ENCODE results near the gene ENHO.

Gene ENHO

DNA sequence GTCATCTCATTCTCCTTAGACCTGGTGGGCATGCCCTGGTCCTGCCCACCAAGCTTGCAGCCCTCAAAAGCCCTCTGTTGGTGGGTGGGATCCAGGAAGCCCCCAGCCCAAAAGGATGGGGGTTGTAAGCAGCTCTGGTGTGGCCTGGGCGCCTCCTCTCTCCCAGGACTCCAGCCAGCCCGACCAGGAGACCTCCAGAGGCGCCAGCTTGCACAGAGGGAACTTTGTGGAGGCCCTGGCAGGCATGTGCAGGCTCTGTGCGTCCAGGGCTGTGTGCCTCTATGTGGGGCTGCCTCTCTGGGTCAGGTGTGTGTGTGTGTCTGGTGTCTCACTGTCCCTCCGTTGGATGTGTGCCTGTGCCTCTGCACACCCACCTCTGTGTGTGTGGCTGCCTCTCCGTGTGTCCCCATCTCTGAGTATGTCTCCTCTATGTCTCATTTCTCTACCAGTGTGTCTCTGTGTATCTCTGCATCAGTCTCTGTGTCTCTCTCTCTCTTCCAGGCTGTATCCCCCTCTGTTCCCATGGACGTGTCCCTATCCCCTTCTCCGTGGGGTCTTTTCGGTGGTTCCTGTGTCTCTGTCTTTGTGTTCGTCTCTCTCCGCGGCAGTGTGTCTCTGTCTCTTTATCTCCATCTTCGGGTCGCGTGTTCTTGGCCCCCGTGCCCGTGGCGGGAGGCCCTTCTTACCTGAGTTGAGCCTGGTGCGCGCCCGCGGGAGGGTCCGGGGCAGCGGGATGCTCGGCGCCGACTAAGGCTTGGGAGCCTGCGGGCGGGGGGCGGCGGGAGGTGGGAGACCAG, 501 bp downstream of the ENHO start:
- DNase-seq, result peak; percentile 12

DNA sequence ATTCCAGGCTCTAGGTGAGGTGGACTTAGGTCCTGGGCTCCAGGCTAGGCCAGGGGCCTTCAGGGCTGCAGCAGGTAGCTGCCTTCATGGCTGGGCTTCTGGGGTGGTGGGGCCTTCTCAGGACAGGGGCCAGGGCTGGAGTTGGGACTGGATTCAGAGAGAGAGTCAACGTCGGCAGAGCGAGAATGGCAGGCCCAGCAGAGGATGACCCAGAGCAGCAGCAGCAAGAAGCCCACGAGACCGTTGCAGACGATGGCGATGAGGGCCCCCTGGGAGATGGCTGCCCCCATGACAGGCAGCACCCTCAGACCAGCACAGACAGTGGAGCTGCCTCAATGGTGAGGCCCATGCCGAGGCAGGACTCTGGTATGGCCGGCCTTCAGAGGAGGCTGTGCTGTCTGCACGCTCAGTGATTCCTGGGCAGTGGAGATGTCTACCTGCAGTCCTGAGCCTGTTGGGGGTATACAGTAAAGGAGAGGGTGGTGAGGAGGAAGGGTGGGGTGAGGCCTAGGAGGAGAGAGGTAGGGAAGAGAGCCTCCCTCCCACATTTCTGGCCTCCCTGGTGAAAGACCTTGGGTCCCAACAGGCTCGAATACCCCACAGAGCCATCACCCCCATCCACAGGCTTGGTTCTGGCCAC, 1.3 kb downstream of the ENHO start:
- no peak for DNase-seq

DNA sequence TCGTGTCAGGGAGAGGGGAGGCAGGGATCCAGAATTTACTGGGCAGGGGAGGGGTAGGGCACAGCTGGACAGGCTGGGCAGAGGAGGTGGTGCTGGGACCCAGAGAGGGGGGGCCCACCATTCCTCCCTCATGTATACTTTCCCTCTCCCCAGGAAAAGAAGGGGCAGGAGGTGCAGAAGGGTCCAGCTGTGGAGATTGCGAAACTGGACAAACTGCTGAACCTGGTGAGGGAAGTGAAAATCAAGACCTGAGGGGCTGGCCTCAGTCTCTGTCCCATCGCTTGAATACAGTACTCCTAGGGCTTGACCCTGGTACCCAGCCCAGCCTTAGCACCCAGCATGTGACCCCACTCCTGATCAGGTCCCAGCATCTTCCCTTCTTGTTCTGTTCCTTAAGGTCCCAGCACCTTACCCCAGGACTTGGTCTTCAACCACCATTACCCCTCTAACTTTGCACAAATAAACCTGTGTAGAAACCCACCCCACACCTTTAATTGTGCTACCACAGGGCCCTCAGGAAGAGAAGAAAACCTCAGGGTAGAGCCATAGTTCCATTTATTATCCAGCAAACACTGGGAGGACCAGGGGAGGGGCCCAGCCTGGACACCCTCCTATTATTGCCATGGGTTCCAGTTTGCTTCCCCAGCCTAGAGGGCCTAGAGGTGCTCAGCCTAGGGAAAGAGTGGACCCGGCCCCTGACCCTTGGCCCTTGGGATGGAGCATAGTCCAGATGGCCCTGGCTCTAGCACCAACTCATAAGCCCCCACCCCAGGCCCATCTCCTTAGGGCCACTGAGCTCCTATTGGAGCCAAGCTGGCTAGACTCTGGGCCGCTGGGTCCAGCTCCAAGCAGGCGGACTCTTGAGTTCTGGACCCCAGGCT, 2.0 kb downstream of the ENHO start:
- DNase-seq, result no peak

DNA sequence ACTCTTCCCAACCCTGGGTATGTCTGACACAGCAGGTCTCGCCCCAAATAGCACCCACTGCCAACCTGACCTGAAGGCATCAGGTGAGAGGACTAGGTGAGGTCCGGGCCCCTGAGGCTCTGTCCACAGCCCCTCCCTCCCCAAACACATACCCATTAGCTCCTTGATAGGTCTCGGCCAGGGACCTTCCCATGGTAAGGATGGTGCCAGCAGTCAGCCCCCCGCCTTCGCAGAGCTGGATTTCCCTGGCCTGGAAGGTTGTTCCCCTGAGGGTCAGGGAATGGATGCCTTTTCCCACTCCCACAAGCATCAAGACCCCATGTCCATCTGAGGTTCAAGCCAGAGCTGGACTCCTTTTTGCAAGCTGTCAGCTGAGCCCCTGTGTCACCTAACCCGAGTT, 2.7 kb downstream of the ENHO start:
- DNase-seq, result no peak

DNA sequence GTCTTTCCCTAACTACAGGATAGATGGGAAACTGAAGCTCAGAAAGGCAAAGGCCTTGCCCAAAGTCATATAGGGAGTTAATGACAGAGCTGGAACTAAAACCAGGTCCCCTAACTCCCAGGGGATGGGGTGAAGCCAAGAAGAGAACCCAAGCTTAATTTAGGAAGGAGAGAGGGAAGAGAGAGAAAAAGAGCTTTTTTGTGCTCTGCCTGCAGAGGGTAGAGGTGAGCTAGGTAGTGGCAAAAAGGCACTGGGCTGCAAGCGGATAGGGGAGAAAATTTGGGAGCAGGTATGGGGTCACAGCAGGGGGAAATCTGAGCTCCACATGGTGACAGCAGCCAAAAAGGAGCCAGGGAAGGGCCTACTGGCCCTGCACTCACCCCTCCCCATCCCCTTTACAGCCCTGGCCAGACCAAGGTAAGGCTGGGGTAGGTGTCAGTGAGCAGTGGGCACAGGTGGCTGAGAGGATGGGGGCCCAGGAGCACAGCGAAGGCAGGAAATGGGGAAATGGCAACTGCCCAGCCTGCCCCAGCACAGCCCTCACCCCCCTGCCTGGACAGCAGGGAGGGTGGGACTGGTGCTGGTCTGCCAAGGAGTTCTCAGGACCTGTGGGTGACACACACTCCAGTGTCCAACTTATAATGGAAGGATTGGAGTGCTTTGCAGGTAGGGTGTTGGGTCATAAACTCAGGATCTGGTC, 3.3 kb downstream of the ENHO start:
- DNase-seq, result no peak

DNA sequence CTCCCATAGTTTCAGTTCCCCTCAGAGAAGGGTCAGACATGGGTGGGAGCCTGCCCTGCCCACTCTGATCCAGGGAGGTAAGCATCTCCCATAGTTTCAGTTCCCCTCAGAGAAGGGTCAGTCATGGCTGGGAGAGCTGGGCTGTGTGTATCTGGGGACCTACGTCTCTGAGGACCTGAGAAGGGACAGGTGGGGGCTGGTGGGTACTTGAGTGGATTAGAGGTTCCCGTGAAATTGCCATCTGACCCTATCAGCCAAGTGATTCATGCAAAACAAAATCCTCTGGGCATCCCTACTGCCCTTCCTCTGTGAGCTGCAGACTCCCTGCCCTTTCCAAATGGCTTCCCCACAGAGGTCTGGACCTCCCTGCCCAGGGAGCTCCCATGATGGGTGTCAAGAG, 3.9 kb downstream of the ENHO start:
- no peak for DNase-seq

DNA sequence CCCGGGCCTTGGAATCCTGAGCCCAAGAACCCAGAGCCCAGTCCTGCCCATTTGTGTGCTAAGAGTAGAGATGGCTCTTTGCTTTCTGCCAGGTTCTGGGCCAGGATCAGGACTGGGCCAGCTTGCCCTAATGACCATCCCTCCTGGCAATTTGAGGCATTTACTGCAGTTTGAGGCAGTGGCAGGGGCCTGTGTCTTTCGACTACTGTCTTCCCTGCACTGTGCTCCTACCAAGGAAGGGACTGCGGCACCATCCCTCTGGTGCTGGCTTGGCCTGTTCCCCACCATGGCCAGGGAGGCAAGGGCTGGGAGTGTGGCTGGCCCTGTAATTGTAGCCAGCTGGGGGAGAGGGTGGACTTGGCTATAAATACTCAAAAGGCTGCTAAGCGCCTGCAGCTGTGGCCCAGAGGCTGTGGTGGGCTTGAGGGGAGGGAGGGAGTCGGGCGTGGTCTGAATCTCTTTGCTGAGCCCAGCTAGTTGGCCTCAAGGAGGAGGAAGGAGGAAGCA, 4.6 kb downstream of the ENHO start:
- DNase-seq, result no peak

DNA sequence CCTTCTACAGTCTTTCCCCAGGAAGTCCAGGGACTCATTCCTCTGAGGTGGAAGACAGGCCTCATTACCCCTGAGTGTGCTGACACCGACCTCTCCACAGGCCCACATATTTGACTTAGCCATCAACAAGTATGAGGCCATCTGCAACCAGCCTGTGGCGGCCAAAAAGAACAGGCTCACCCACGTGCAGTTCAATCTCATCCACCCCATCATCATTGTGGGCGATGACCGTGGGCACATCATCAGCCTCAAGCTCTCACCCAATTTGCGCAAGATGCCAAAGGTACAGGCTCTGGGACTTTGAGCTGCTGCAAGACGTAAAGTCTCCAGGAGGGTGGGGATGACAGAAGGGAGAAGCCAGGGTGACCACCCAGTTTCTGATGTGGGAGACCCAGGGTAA, 5.6 kb downstream of the ENHO start:
- no peak for DNase-seq

DNA sequence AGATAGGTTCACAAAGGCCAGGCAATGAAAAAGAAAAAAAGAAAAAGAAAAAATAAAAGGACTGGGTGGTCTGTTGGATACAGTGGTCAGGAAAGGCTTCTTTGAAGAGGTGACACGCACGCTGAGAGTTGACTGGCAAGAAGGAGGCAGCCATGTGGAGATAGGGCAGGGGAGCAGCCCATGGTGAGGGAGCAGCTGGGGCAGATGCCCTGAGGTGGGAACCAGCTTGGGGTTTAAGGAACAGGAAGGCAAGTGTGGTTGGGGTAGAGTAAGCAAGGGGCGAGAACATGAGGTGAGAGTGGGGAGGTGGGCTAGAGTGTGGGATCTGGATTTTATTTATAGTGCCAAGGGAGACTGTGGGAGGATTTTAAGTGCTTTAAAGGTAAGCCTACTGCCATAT, 6.8 kb downstream of the ENHO start:
- no peak for DNase-seq

DNA sequence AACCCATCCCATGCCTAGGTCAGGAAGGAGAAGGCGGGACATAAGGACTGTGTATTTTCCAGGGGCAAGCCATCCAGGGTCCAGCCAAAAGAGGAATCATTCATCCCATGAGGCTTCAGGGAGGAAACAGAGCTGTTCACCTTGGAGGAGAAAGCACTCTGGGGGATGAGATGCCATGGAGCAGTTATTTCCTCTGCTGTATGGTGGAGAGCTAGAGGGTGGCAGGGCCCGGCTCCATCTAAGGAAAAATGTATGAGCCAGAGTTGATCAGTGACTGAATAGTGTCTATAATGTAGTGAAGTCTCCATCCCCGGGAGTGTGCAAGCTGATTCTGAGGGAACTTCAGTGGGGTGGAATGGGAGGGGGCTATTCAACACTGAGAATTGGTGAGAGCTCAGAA, 8.0 kb downstream of the ENHO start:
- DNase-seq, result no peak

DNA sequence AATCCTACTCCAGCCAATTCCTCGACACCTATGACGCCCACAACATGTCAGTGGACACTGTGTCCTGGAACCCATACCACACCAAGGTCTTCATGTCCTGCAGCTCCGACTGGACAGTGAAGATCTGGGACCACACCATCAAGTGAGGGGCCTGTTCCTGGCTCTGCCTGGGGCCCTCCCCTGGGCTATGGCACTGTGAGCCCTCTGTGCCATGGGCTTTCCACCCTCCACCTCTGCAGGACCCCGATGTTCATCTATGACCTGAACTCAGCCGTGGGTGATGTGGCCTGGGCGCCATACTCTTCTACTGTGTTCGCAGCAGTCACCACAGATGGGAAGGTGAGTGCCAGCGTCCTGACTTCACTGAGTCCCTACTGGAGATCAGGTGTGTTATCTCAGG, 8.4 kb downstream of the ENHO start:
- no peak for DNase-seq

DNA sequence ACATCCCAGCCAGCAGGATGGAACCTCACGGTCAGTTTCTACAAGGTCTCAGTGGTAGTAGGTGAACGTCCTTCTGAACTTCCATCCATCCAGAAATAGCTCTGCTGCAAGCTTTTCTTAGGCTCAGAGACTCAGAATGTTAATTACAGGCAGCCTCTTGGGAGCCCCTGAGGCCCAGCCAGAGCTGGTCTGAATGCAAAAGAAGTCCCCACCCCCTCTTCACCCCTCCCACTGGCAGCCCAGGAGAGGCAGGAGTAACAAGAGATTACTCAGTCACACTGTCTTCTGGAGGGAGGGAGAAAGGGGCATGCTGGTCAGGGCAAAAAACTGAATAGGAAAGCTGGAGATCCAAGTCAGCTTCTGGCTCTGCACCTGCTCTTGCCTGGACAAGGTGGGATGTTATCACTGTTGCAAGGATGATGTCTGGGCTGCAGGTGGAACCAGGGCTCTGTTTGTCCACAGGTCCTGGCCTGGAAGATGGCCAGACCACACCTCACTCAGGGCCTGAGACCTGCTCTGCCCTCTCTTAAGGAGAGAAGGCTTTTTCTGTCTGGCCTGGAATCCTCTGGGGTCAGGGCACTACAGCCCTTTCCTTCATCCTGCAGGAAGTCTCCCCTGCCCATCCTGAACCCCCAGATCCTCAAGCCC, 9.1 kb downstream of the ENHO start:
- DNase-seq, result peak; percentile 9

DNA sequence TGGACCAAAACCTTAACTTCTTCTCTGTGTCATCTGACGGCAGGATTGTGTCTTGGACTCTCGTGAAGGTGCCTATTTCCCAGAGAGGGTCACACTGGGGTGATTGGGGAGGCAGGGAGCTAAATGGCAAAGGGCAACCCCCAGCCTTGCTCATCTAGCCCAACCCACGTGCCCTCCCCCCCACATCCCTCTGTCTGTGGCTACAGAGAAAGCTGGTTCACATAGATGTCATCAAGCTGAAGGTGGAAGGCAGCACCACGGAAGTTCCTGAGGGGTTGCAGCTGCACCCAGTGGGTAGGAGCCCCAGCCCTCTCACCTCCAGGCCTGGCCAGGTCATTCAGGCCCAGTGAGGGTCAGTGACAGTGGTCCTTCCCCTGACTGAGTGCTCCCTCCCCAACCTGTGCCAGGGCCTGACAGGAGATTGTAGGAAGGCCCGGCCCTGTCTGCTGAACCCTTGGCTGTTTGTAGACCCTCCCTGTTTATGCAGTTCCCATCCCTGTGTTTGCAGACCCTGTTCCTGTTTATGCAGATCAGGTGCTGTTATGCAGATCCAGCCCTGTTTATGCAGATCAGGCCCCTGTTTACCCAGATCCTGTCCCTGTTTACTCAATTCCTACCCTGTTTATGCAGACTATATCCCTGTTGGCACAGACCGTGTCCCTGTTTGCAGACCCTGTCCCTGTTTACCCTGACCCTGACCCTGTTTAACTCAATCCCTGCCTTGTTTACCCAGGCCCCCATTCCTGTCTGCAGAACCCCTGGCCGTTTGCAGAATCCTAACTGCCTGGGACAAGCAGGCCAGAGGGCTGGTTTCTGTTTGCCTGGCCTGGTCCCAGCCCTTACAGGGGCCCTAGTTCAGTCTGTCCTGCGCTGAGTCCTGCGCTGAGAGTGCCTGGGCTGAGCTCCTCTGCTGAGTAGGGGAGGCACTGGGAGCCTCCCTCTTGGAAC, 10.4 kb downstream of the ENHO start:
- DNase-seq, result no peak

DNA sequence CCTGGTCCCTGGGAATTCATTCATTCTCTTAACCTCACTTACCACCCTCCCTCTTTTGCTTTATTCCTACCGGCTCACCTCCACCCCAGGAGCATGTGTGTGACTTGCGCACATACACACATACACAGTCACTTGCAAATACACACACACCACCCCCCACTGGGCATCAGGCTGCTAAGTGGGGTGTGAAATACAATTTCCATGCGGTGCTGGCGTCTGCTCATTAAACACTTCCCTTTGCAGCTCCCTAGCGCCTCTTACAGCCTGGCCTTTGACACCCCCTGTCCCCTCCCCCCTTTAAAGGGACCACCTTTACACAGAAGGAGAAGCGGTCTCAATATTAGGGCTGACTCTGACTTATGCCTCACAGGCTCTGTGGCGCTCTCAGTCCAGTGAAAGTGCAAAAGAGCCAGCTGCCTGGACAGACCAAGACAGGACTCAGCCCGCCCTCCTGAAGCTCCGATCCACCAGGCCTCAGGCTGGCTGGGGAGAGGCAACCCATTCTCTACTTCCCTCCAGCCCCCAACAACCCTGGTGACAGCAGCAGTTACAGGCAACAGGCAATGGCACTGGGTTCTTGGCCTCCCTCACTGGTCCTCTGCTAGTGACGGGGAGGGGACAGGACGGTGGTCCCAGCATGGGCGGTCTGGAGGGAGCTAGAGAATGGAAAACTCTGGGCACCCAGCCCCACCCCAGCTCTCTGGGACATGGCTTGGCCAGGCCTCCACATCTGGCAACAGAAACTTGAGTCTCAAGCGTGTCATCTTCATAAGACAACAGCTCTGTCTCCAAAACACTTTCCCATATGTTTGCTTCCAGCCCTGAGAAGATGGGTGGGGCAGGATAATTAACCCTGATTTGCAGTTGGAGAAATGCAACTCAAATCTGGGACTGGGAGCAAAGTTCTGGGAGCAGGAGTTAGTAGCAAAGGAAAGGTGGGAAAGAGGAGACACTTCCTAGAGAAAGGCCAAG, 12.0 kb downstream of the ENHO start:
- DNase-seq, result peak; percentile 52

DNA sequence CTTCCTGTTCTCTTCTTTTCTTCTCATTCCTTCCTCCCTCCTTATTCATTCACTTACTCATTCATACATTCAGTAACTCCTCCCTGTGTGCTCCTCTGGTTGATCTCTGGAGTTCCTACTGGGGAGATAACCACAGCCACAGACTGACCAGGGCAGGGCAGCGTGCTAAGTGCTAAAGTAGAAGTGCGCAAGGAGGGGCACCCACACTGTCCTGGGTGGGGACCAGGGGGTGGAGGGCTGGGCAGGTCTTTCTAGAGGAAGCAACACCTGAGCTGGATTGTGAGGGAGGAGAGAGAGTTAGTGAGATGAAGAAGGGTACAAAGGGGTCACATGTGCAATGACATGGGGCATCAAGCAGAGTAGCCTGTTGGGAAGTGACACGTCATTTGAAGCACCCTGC, 13.8 kb downstream of the ENHO start:
- no peak for DNase-seq

DNA sequence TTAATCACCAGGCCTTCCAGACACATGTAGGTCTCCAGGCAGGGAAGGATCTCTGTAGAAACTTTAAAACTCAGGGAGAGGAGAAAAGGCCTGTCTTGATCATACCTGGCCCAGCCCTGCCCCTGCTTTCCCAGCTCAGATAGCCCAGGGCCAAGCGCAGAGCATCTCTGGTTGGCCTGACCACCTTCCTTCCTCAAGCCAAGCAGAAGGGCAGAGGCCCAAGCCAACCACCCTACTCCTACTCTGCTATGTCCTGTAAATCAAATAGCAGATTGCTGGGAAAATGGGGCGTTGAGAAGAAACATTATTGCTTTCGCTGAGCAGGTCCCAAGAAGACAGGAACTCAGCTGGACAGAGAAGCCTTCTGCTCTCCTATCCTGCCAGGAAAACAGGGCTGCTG, 14.3 kb downstream of the ENHO start:
- DNase-seq, result no peak

DNA sequence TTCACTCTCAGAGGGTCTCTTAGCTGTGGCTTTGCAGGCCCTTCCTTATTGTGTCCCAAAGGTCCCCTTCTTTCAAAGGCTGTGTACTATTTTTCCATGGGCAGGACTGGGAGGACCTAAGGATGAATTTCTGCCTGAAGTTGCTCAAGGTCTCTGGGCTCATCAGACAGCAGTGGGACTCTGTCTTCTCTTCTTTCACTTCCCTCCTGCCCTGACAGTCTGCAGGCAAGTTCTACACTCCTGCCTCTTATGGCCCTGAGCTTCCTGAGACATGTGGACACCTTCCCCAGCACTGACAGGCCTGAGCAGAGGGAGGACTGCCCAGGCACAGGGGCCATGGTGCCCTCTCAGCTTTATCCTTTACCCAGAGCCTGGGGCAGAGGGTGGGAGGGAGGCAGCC, 14.8 kb downstream of the ENHO start:
- no peak for DNase-seq

DNA sequence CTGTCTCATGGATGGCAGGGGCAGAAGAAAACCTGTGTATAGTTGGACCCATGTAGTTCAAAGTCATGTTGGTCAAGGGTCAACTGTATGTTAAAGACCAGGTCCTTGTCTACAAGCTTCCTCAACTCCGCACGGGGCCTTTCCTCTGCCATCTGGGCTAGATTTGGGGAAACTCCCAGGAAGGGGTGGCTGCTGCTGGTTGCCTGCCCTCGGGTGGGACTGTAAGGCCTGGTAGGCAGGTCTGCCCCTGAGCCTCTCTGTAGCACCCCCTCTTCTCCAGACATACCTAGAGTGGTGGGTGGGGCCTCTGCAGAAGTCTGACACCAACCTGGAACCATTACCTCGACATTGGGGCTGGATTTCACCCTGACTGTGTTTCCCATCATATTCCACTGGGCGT, 15.2 kb downstream of the ENHO start:
- no peak for DNase-seq

DNA sequence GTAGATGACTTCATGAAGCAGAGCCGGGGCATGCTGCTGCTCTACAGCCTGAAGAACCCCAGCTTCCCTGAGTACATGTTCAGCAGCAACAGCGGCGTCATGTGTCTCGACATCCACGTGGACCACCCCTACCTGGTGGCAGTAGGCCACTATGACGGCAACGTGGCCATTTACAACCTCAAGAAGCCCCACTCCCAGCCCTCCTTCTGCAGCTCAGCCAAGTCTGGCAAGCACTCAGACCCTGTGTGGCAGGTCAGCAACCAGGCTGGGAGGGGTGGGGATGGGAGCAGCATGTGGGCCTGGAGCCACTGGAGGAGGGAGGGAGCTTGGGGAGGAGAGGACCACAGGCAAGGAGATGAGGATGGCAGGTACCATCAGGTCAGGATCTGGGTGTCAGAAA, 16.2 kb downstream of the ENHO start:
- no peak for DNase-seq

Measured in NCI-H2171 treated with DMSO at 0.1 percent for 48 hours (cell line).